H1 (cell line): ENCODE measurements around the gene FOXG1. TPM values are rescaled to one million over a fixed set of nuclear protein-coding genes. Genes with fewer than 3 reads are reported as not detected.

ENCODE experiments used
- NRF1 ChIP-seq: IDR thresholded peaks from 2 replicates; pipeline ENCODE4 v1.6.1; 2011; ENCODE audit warnings: mild to moderate bottlenecking, low read depth, low read length, improper control_type of control experiment
- SAP30 ChIP-seq: fragments of 300-600 bp; sonication (generic); IDR thresholded peaks from 2 replicates; pipeline ENCODE4 v1.7.1; 2012; ENCODE audit warnings: low read length, moderate library complexity, mild to moderate bottlenecking, inconsistent platforms; ENCODE audit not compliant: insufficient read depth, insufficient replicate concordance
- TCF12 ChIP-seq: IDR thresholded peaks from 2 replicates; pipeline ENCODE4 v1.6.1; 2011; ENCODE audit warnings: low read depth, mild to moderate bottlenecking, low read length
- polyA plus RNA-seq, 7 experiments: library from polyadenylated mRNA; depleted of rRNA in 3 of 7; stranded (reverse) in 5 of 7; unstranded in 2 of 7; fragments of >200 nt in 5 of 7; fragments of 200-250 nt in 2 of 7; gene quantifications; 1 replicate in 5 of 7; 2 replicates in 1 of 7; 4 replicates in 1 of 7; pipeline versions ENCODE4 v1.2.1 to v1.2.3, GENCODE V29; 2011 to 2013; ENCODE audit warnings: missing spikeins in 2 of 7, mixed read lengths in 2 of 7
- total RNA-seq: library from RNA; stranded (reverse); fragmentation: NEBNext Ultra II Directional; extraction: Animal tissue kit (Norgen Biotek cat#: 25700); gene quantifications from 2 replicates; pipeline ENCODE4 v1.2.1, GENCODE V29; 2021
- TF ChIP-seq, protein P1 (sequence below): IDR thresholded peaks from 2 replicates; pipeline ENCODE4 v1.6.1; 2012; ENCODE audit warnings: low read length, inconsistent platforms

Gene FOXG1
- total and polyA plus RNA-seq, 2 of the 8 experiments (the other 6 are each of a cell fraction or from before 2014, with no cell fraction given), result 0.03 to 0.24 TPM

- TF ChIP-seq SAP30, result no peak
- TF ChIP-seq NRF1, result no peak
- TF ChIP-seq TCF12, result no peak
- TF ChIP-seq, protein P1, sequence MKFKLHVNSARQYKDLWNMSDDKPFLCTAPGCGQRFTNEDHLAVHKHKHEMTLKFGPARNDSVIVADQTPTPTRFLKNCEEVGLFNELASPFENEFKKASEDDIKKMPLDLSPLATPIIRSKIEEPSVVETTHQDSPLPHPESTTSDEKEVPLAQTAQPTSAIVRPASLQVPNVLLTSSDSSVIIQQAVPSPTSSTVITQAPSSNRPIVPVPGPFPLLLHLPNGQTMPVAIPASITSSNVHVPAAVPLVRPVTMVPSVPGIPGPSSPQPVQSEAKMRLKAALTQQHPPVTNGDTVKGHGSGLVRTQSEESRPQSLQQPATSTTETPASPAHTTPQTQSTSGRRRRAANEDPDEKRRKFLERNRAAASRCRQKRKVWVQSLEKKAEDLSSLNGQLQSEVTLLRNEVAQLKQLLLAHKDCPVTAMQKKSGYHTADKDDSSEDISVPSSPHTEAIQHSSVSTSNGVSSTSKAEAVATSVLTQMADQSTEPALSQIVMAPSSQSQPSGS, result no peak
Observed at GRCh38 chr14:28770061-28770460, 3.5 kb downstream of the FOXG1 start (continued).
